H9 (cell line): ENCODE data around the gene ZNF26. TPM values are rescaled to one million over a fixed set of nuclear protein-coding genes. Genes with fewer than 3 reads are reported as not detected.

Experiments used
- DNase-seq: peaks from one replicate; pipeline ENCODE4 v3.0.0-alpha.2; 2017
- H2AFZ ChIP-seq: one replicate; pipeline ENCODE4 v1.6.1; 2013; ENCODE audit warnings: mild to moderate bottlenecking, low read length, control low read depth, moderate library complexity
- H2AK5ac ChIP-seq: 2 replicates; pipeline ENCODE4 v1.6.1; 2013; ENCODE audit warnings: low read length, control low read depth, mixed read lengths; ENCODE audit not compliant: insufficient read length
- H2BK120ac ChIP-seq: one replicate; pipeline ENCODE4 v1.6.1; 2013; ENCODE audit warnings: low read depth, mild to moderate bottlenecking, low read length, control low read depth, inconsistent platforms; ENCODE audit not compliant: poor library complexity, severe bottlenecking
- H2BK12ac ChIP-seq: 2 replicates; pipeline ENCODE4 v1.6.1; 2013; ENCODE audit warnings: low read length, control low read depth, mixed read lengths, low read depth; ENCODE audit not compliant: insufficient read length
- H2BK15ac ChIP-seq: 2 replicates; pipeline ENCODE4 v1.6.1; 2013; ENCODE audit warnings: low read depth, low read length, control low read depth
- H2BK20ac ChIP-seq: one replicate; pipeline ENCODE4 v1.6.1; 2013; ENCODE audit warnings: low read depth, mild to moderate bottlenecking, low read length, control low read depth, inconsistent platforms; ENCODE audit not compliant: poor library complexity, severe bottlenecking
- H2BK5ac ChIP-seq: 2 replicates; pipeline ENCODE4 v1.6.1; 2013; ENCODE audit warnings: low read length, control low read depth, mixed read lengths; ENCODE audit not compliant: insufficient read length
- H3K14ac ChIP-seq: 2 replicates; pipeline ENCODE4 v1.6.1; 2013; ENCODE audit warnings: low read length, control low read depth; ENCODE audit not compliant: insufficient read depth
- H3K18ac ChIP-seq: 2 replicates; pipeline ENCODE4 v1.6.1; 2013; ENCODE audit warnings: low read depth, mild to moderate bottlenecking, mixed read lengths, low read length, control low read depth; ENCODE audit not compliant: insufficient read length
- H3K23ac ChIP-seq: 2 replicates; pipeline ENCODE4 v1.6.1; 2013; ENCODE audit warnings: low read length, control low read depth, mixed read lengths, low read depth; ENCODE audit not compliant: insufficient read length
- H3K23me2 ChIP-seq: 2 replicates; pipeline ENCODE4 v1.6.1; 2013; ENCODE audit warnings: low read depth, mild to moderate bottlenecking, mixed read lengths, low read length, control low read depth; ENCODE audit not compliant: insufficient read length, poor library complexity, severe bottlenecking
- H3K27ac ChIP-seq: 2 replicates; pipeline ENCODE4 v1.5.1; 2013; ENCODE audit warnings: low read length, control low read depth, mixed read lengths, low read depth; ENCODE audit not compliant: insufficient read length
- H3K27me3 ChIP-seq: 2 replicates; pipeline ENCODE4 v1.6.1; 2013; ENCODE audit warnings: low read length, control low read depth, inconsistent platforms; ENCODE audit not compliant: insufficient read depth
- H3K4ac ChIP-seq: 2 replicates; pipeline ENCODE4 v1.6.1; 2013; ENCODE audit warnings: low read depth, mild to moderate bottlenecking, control low read depth, inconsistent platforms, low read length, moderate library complexity
- H3K4me1 ChIP-seq: 2 replicates; pipeline ENCODE4 v1.6.1; 2013; ENCODE audit warnings: low read length, control low read depth, inconsistent platforms; ENCODE audit not compliant: insufficient read depth
- H3K4me2 ChIP-seq: 2 replicates; pipeline ENCODE4 v1.6.1; 2013; ENCODE audit warnings: low read length, control low read depth, mixed read lengths; ENCODE audit not compliant: insufficient read length, insufficient read depth
- H3K56ac ChIP-seq: 2 replicates; pipeline ENCODE4 v1.6.1; 2013; ENCODE audit warnings: low read depth, mild to moderate bottlenecking, mixed read lengths, low read length, control low read depth; ENCODE audit not compliant: insufficient read length
- H3K79me1 ChIP-seq: 2 replicates; pipeline ENCODE4 v1.6.1; 2013; ENCODE audit warnings: low read depth, mild to moderate bottlenecking, moderate library complexity, low read length, control low read depth, inconsistent platforms; ENCODE audit not compliant: insufficient read depth, poor library complexity, severe bottlenecking
- H3K79me2 ChIP-seq: 2 replicates; pipeline ENCODE4 v1.6.1; 2013; ENCODE audit warnings: low read length, control low read depth, inconsistent platforms; ENCODE audit not compliant: insufficient read depth
- H3K9ac ChIP-seq: 2 replicates; pipeline ENCODE4 v1.6.1; 2013; ENCODE audit warnings: low read length, control low read depth, mixed read lengths; ENCODE audit not compliant: insufficient read length; ENCODE audit errors: extremely low read depth
- H3K9me3 ChIP-seq: one replicate; pipeline ENCODE4 v1.6.1; 2013; ENCODE audit warnings: low read depth, low read length, inconsistent platforms; ENCODE audit not compliant: control insufficient read depth
- H3T11ph ChIP-seq: one replicate; pipeline ENCODE4 v1.6.1; 2013; ENCODE audit warnings: mild to moderate bottlenecking, low read length, control low read depth, inconsistent platforms
- H4K20me1 ChIP-seq: one replicate; pipeline ENCODE4 v1.6.1; 2013; ENCODE audit not compliant: control insufficient read depth, insufficient read length, insufficient read depth
- H4K5ac ChIP-seq: 2 replicates; pipeline ENCODE4 v1.6.1; 2013; ENCODE audit warnings: low read depth, mild to moderate bottlenecking, mixed read lengths, low read length, control low read depth; ENCODE audit not compliant: insufficient read length
- H4K8ac ChIP-seq: replicated peaks from 2 replicates; pipeline ENCODE4 v1.6.1; 2013; ENCODE audit warnings: low read length, control low read depth, mixed read lengths, low read depth; ENCODE audit not compliant: insufficient read length
- H4K91ac ChIP-seq: 2 replicates; pipeline ENCODE4 v1.6.1; 2013; ENCODE audit warnings: low read depth, mild to moderate bottlenecking, moderate library complexity, mixed read lengths, low read length, control low read depth; ENCODE audit not compliant: insufficient read length
- H3K27ac Mint-ChIP-seq, 3 experiments: 2 replicates in 2 of 3; 3 replicates in 1 of 3; pipeline ENCODE4 v1.8.0; 2020 to 2021; ENCODE audit warnings: mixed read lengths in 3 of 3, mild to moderate bottlenecking in 1 of 3, moderate library complexity in 1 of 3
- H3K27me3 Mint-ChIP-seq: 2 replicates; pipeline ENCODE4 v1.8.0; 2021; ENCODE audit warnings: low read depth, mild to moderate bottlenecking, moderate library complexity, mixed read lengths
- H3K36me3 Mint-ChIP-seq, 3 experiments: 2 replicates in 2 of 3; 3 replicates in 1 of 3; pipeline ENCODE4 v1.8.0; 2020 to 2021; ENCODE audit warnings: low read depth in 3 of 3, mixed read lengths in 3 of 3; ENCODE audit not compliant: insufficient read depth in 1 of 3
- H3K4me1 Mint-ChIP-seq, 2 experiments: 2 replicates each; pipeline ENCODE4 v1.8.0; 2020; ENCODE audit warnings: mixed read lengths in 2 of 2
- H3K4me3 Mint-ChIP-seq, 2 experiments: 2 replicates in 1 of 2; 3 replicates in 1 of 2; pipeline ENCODE4 v1.8.0; 2020 to 2021; ENCODE audit warnings: mild to moderate bottlenecking in 2 of 2, mixed read lengths in 2 of 2, moderate library complexity in 1 of 2
- H3K9me3 Mint-ChIP-seq, 2 experiments: 2 replicates in 1 of 2; 3 replicates in 1 of 2; pipeline ENCODE4 v1.8.0; 2020; ENCODE audit warnings: mild to moderate bottlenecking in 2 of 2, mixed read lengths in 2 of 2, moderate library complexity in 1 of 2
- CTCF ChIP-seq: fragments of 200-600 bp; sonication (generic); conservative IDR thresholded peaks from 3 replicates; pipeline ENCODE4 v1.8.0; 2021; ENCODE audit warnings: antibody characterized with exemption, mild to moderate bottlenecking
- WGBS: extraction: QIAGEN DNeasy Blood & Tissue Kit; methylation state at CpG from one replicate; pipeline ENCODE4 v1.1.7; 2013; ENCODE audit warnings: missing lambda C conversion rate, low lambda C conversion rate, mixed read lengths; ENCODE audit not compliant: insufficient read length; ENCODE audit errors: extremely low coverage; 5-methylcytosine and 5-hydroxymethylcytosine counted together
- total RNA-seq: library from RNA; stranded (reverse); gene quantifications from 2 replicates; pipeline ENCODE4 v1.2.1, GENCODE V29; 2021

The ZNF26 gene
- total RNA-seq, 1 experiment from 2014 or later, result 13.2 TPM

DNA sequence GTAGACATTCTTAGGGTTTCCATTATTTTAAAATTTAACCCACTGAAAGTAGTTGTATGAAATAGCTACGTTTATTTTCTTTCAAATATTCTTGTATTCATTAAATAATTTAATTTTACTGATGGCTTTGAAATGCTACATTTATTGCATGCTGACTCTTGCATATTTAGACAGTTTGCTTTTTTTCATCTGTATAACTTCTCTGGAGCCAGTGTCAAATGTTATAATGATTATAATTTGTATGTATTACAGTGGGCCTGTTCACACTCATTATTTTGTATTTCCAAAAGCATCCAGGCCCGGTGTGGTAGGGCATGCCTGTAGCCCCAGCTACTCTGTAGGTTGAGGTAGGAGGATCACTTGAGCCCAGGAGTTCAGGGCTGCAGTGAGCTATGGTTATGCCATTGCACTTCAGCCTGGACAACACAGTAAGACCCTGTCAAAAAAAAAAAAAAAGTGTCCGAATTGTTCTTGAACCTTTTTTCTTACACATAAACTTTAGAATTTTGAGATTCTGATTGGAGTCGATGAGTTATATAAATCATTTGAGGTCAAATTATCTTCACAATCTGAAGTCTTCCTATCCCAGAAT, 52.0 kb downstream of the ZNF26 start:
- H3K27ac ChIP-seq, result no peak overlapping the region

More for the DNA sequence above, 52.0 kb downstream of the ZNF26 start:
- H3K4ac ChIP-seq, result no peak overlapping the region
- H3K23ac ChIP-seq, result no peak overlapping the region
- H3K9me3 Mint-ChIP-seq, result peaks cover 63 to 81% of the 10 kb centered on the region in 2 experiments
- H2AFZ ChIP-seq, result no peak overlapping the region
- H3K79me1 ChIP-seq, result no peaks in the 10 kb centered on the region
- DNase-seq, result no peak
- peaks cover 12% of the 10 kb centered on the region; the same call in 1 of the 2 replicates for H3K79me2 ChIP-seq
- no peaks in the 10 kb centered on the region for H3K27me3 ChIP-seq
- H3K9me3 ChIP-seq, result peaks cover 30% of the 10 kb centered on the region
- no peak overlapping the region for H2BK15ac ChIP-seq
- H2BK12ac ChIP-seq, result no peak overlapping the region
- no peak overlapping the region for H3T11ph ChIP-seq
- H3K4me1 ChIP-seq, result no peaks in the 10 kb centered on the region
- H2BK20ac ChIP-seq, result no peak overlapping the region
- H3K14ac ChIP-seq, result no peak overlapping the region
- H3K4me2 ChIP-seq, result peak overlapping the region; percentile 34
- no peak overlapping the region for H3K56ac ChIP-seq
- no peak overlapping the region for H2AK5ac ChIP-seq
- TF ChIP-seq CTCF, result no peak
- WGBS, result no CpG with 5 or more reads among the region's 4 CpGs
- H4K20me1 ChIP-seq, result no peaks in the 10 kb centered on the region
- H2BK120ac ChIP-seq, result no peak overlapping the region
- H4K8ac ChIP-seq, result no peak overlapping the region
- no peaks in the 10 kb centered on the region; a peak in 1 of 4 replicates for H3K4me1 Mint-ChIP-seq
- peaks cover 42 to 61% (median 52%) of the 10 kb centered on the region in 3 experiments for H3K36me3 Mint-ChIP-seq
- H4K91ac ChIP-seq, result no peak overlapping the region
- peak overlapping the region; percentile 85 to 97 for H3K4me3 Mint-ChIP-seq
- H2BK5ac ChIP-seq, result no peak overlapping the region
- no peaks in the 10 kb centered on the region for H3K23me2 ChIP-seq
- no peak overlapping the region for H4K5ac ChIP-seq
- peak overlapping the region; percentile 72 to 100 (median 99); a peak in 1 of 7 replicates for H3K27ac Mint-ChIP-seq
- H3K18ac ChIP-seq, result no peak overlapping the region
- H3K27me3 Mint-ChIP-seq, result peaks cover 17% of the 10 kb centered on the region
- no peak overlapping the region for H3K9ac ChIP-seq
